GM23338 (cell line): ENCODE results near the gene DAB1. TPM values are rescaled to one million over a fixed set of nuclear protein-coding genes. Genes with fewer than 3 reads are reported as not detected.

Experiments used
- ATAC-seq: fragments of 200-7000 bp; cut with Tn5 transposase; 3 replicates; pipeline ENCODE4 v1.9.1; 2020
- DNase-seq: peaks from one replicate; pipeline ENCODE4 v3.0.0-alpha.2; 2015; ENCODE audit warnings: low spot score
- H2AFZ ChIP-seq: fragments of 200-600 bp; sonication (generic); 2 replicates; pipeline ENCODE4 v1.8.0; 2016; ENCODE audit warnings: antibody characterized with exemption, mild to moderate bottlenecking, moderate library complexity
- H3F3A ChIP-seq: fragments of 200-600 bp; sonication (generic); replicated peaks from 2 replicates; pipeline ENCODE4 v1.8.0; 2017; ENCODE audit warnings: antibody characterized with exemption, mixed run types, low read depth
- H3K27ac ChIP-seq: fragments of 200-600 bp; sonication (generic); 2 replicates; pipeline ENCODE4 v1.6.1; 2016; ENCODE audit warnings: low read depth
- H3K27me3 ChIP-seq: fragments of 200-600 bp; sonication (generic); 2 replicates; pipeline ENCODE4 v1.8.0; 2016; ENCODE audit warnings: mild to moderate bottlenecking, mixed run types, moderate library complexity; ENCODE audit not compliant: insufficient read depth
- H3K36me3 ChIP-seq: fragments of 200-600 bp; sonication (generic); 2 replicates; pipeline ENCODE4 v1.8.0; 2016; ENCODE audit warnings: mild to moderate bottlenecking; ENCODE audit not compliant: insufficient read depth
- H3K4me1 ChIP-seq: fragments of 200-600 bp; sonication (generic); 2 replicates; pipeline ENCODE4 v1.8.0; 2016; ENCODE audit warnings: mild to moderate bottlenecking, moderate library complexity; ENCODE audit not compliant: insufficient read depth
- H3K4me2 ChIP-seq: fragments of 200-600 bp; sonication (generic); 2 replicates; pipeline ENCODE4 v1.7.1; 2017; ENCODE audit warnings: mixed run types
- H3K4me3 ChIP-seq: fragments of 200-600 bp; sonication (generic); 2 replicates; pipeline ENCODE4 v1.6.1; 2016; ENCODE audit warnings: mixed run types
- H3K79me2 ChIP-seq: fragments of 200-600 bp; sonication (generic); replicated peaks from 2 replicates; pipeline ENCODE4 v1.8.0; 2017; ENCODE audit warnings: mild to moderate bottlenecking; ENCODE audit not compliant: insufficient read depth
- H3K9me2 ChIP-seq: fragments of 200-600 bp; sonication (generic); 2 replicates; pipeline ENCODE4 v1.8.0; 2017; ENCODE audit not compliant: insufficient read depth
- H4K20me1 ChIP-seq: fragments of 200-600 bp; sonication (generic); replicated peaks from 2 replicates; pipeline ENCODE4 v1.8.0; 2017; ENCODE audit warnings: mild to moderate bottlenecking; ENCODE audit not compliant: insufficient read depth
- H3K27ac Mint-ChIP-seq: 2 replicates; pipeline ENCODE4 v1.8.0; 2020; ENCODE audit warnings: inconsistent platforms, mild to moderate bottlenecking, moderate library complexity, mixed read lengths
- H3K27me3 Mint-ChIP-seq: 3 replicates; pipeline ENCODE4 v1.8.0; 2022; ENCODE audit warnings: low read depth, mild to moderate bottlenecking, moderate library complexity, mixed read lengths, inconsistent platforms; ENCODE audit not compliant: insufficient read depth, poor library complexity
- H3K36me3 Mint-ChIP-seq: 3 replicates; pipeline ENCODE4 v1.8.0; 2021; ENCODE audit warnings: low read depth, mild to moderate bottlenecking, inconsistent platforms, moderate library complexity, mixed read lengths
- H3K4me1 Mint-ChIP-seq: 3 replicates; pipeline ENCODE4 v1.8.0; 2020; ENCODE audit warnings: mild to moderate bottlenecking, inconsistent platforms, mixed read lengths
- H3K4me3 Mint-ChIP-seq: 3 replicates; pipeline ENCODE4 v1.8.0; 2021; ENCODE audit warnings: moderate library complexity, mild to moderate bottlenecking, inconsistent platforms, mixed read lengths
- H3K9me3 Mint-ChIP-seq: 3 replicates; pipeline ENCODE4 v1.8.0; 2020; ENCODE audit warnings: moderate library complexity, mild to moderate bottlenecking, inconsistent platforms, mixed read lengths
- CREB1 ChIP-seq: fragments of 250-450 bp; sonication (Bioruptor Pico); IDR thresholded peaks from 2 replicates; pipeline ENCODE4 v1.5.0; 2020; ENCODE audit warnings: low read depth, mild to moderate bottlenecking, moderate library complexity
- CTCF ChIP-seq, 2 experiments: fragments of 200-600 bp in 1 of 2; sonication (generic) in 1 of 2; conservative IDR thresholded peaks; 2 replicates each; pipeline versions ENCODE4 v1.5.1 to v1.6.1; 2016 to 2017; ENCODE audit warnings: antibody characterized with exemption in 2 of 2, low read depth in 2 of 2, mild to moderate bottlenecking in 2 of 2, moderate library complexity in 1 of 2
- ETS1 ChIP-seq: IDR thresholded peaks from 2 replicates; pipeline ENCODE4 v1.6.1; 2016; ENCODE audit warnings: antibody characterized with exemption
- EZH2 ChIP-seq: fragments of 200-600 bp; sonication (generic); IDR thresholded peaks from one replicate; pipeline ENCODE4 v1.8.0; 2017; ENCODE audit warnings: antibody characterized with exemption, mild to moderate bottlenecking, low read depth; ENCODE audit not compliant: unreplicated experiment
- EZH2phosphoT487 ChIP-seq: fragments of 200-600 bp; sonication (generic); IDR thresholded peaks from one replicate; pipeline ENCODE4 v1.8.1; 2018; ENCODE audit warnings: antibody characterized with exemption; ENCODE audit not compliant: unreplicated experiment
- JUNB ChIP-seq: IDR thresholded peaks from one replicate; pipeline ENCODE4 v1.6.1; 2016; ENCODE audit warnings: antibody characterized with exemption; ENCODE audit not compliant: unreplicated experiment
- NANOG ChIP-seq: IDR thresholded peaks from 2 replicates; pipeline ENCODE4 v1.6.1; 2016; ENCODE audit warnings: antibody characterized with exemption, borderline replicate concordance
- POLR2AphosphoS5 ChIP-seq: IDR thresholded peaks from 2 replicates; pipeline ENCODE4 v1.6.1; 2016; ENCODE audit warnings: antibody characterized with exemption, low read depth
- REST ChIP-seq: IDR thresholded peaks from one replicate; pipeline ENCODE4 v1.6.1; 2018; ENCODE audit warnings: antibody characterized with exemption; ENCODE audit not compliant: unreplicated experiment
- STAT1 ChIP-seq: IDR thresholded peaks from one replicate; pipeline ENCODE4 v1.6.1; 2016; ENCODE audit warnings: antibody characterized with exemption; ENCODE audit not compliant: unreplicated experiment
- ZNF114 ChIP-seq: fragments of 250-450 bp; sonication (Bioruptor Pico); IDR thresholded peaks from 2 replicates; pipeline ENCODE4 v1.5.0; 2020; ENCODE audit warnings: mild to moderate bottlenecking, moderate library complexity
- ZNF331 ChIP-seq: fragments of 250-450 bp; sonication (Bioruptor Pico); IDR thresholded peaks from 2 replicates; pipeline ENCODE4 v1.5.0; 2020; ENCODE audit warnings: low read depth, mild to moderate bottlenecking, moderate library complexity
- ZNF462 ChIP-seq: fragments of 250-450 bp; sonication (Bioruptor Pico); IDR thresholded peaks from 2 replicates; pipeline ENCODE4 v1.5.0; 2020; ENCODE audit warnings: mild to moderate bottlenecking, moderate library complexity
- polyA plus RNA-seq: library from polyadenylated mRNA; unstranded; fragments of >200 nt; fragmentation: Nextera tagmentation; extraction: Ambion mirVana; gene quantifications from 2 replicates; pipeline ENCODE4 v1.2.1, GENCODE V29; 2016
- total RNA-seq: library from RNA; depleted of rRNA; stranded (reverse); fragments of >200 nt; shearing (Covaris generic); gene quantifications from 2 replicates; pipeline ENCODE4 v1.2.3, GENCODE V29; 2014

Gene DAB1
- total and polyA plus RNA-seq, 2 experiments from 2014 or later = 12.8 to 14.5 TPM

GRCh38 chr1:57384901-57385300 lies 39.0 kb downstream of the DAB1 start:
- H4K20me1 ChIP-seq = peaks cover 7% of the 10 kb centered on the region; the same call in 1 of the 2 replicates
- no peaks in the 10 kb centered on the region for H3K9me2 ChIP-seq
- H3K4me3 ChIP-seq = no peak overlapping the region
- no peaks in the 10 kb centered on the region for H3K27me3 ChIP-seq
- no peak overlapping the region for H3K4me2 ChIP-seq
- no peaks in the 10 kb centered on the region for H3K36me3 Mint-ChIP-seq
- ATAC-seq = no peak
- TF ChIP-seq REST (no peak), NANOG (no peak), ZNF114 (CRISPR knock-in tag) (no peak), EZH2phosphoT487 (no peak), STAT1 (no peak), ETS1 (no peak), POLR2AphosphoS5 (no peak), JUNB (no peak), ZNF331 (CRISPR knock-in tag) (no peak), EZH2 (no peak), ZNF462 (CRISPR knock-in tag) (no peak), CTCF (conservative IDR thresholded peaks at IDR 0.05; ENCODE audit: low read depth in 2 of 2) (no peak), CREB1 (CRISPR knock-in tag) (no peak)
- no peak for DNase-seq
- H2AFZ ChIP-seq = no peak overlapping the region
- no peaks in the 10 kb centered on the region for H3K9me3 Mint-ChIP-seq
- H3K4me1 ChIP-seq = no peaks in the 10 kb centered on the region
- no peak overlapping the region for H3K4me3 Mint-ChIP-seq
- no peaks in the 10 kb centered on the region for H3F3A ChIP-seq
- no peak overlapping the region for H3K27ac ChIP-seq
- H3K4me1 Mint-ChIP-seq = peaks cover 21% of the 10 kb centered on the region
- H3K79me2 ChIP-seq = peaks cover 29% of the 10 kb centered on the region
- no peaks in the 10 kb centered on the region for H3K36me3 ChIP-seq
- no peak overlapping the region for H3K27ac Mint-ChIP-seq
- H3K27me3 Mint-ChIP-seq = peaks cover 2% of the 10 kb centered on the region
